GM12875 (cell line): ENCODE results near the gene PPM1E.
"Not testable (repeated sequence)": the region's sequence is repeated elsewhere in the genome, so short reads cannot be mapped to it uniquely, and the experiment has no call there.

Experiments used
- H3K4me3 ChIP-seq: one replicate; pipeline ENCODE4 v1.5.1; 2011; ENCODE audit warnings: low read depth, low read length, control low read depth
- CTCF ChIP-seq: IDR thresholded peaks from 2 replicates; pipeline ENCODE4 v1.5.1; 2011; ENCODE audit warnings: low read depth, mild to moderate bottlenecking, control low read depth, inconsistent platforms, low read length, moderate library complexity, borderline replicate concordance; ENCODE audit not compliant: insufficient read depth

Gene PPM1E

GRCh38 chr17:58730937-58731336 lies 24.7 kb upstream of the PPM1E start:
- H3K4me3 ChIP-seq = no peak overlapping the region
- TF ChIP-seq CTCF = no peak

- no peak for TF ChIP-seq CTCF
- H3K4me3 ChIP-seq = no peak overlapping the region
Observed at GRCh38 chr17:58734040-58734439, 21.6 kb upstream of the PPM1E start.

- no peak for TF ChIP-seq CTCF
- no peak overlapping the region for H3K4me3 ChIP-seq
Observed at GRCh38 chr17:58734811-58735210, 20.8 kb upstream of the PPM1E start.

GRCh38 chr17:58741121-58741625 lies 14.5 kb upstream of the PPM1E start:
- no peak for TF ChIP-seq CTCF

DNA sequence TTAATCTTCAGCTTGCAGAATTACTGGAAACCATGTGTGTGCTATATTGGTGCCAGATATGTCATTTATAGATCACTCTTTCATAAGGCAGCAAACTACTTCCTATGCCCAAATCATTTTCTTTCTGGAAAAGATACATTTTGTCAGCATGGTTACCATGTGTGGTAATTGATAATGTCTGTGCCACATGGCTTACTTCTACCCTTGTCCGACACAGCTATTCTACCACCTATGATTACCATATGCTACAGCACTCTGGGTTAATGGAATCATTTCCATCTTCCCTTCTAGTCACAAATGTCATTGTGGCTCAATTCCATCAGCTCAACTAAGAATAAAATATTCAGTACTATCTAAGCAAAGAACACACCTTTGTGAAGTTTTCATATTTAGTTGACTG lies 8.0 kb upstream of the PPM1E start:
- TF ChIP-seq CTCF = no peak
- no peak overlapping the region for H3K4me3 ChIP-seq

More at GRCh38 chr17:58741121-58741625, 14.5 kb upstream of the PPM1E start:
- H3K4me3 ChIP-seq = no peak overlapping the region

- H3K4me3 ChIP-seq = not testable (repeated sequence)
Observed at GRCh38 chr17:58749627-58750026, 6.0 kb upstream of the PPM1E start.

GRCh38 chr17:58753026-58753425 lies 2.6 kb upstream of the PPM1E start:
- no peak overlapping the region for H3K4me3 ChIP-seq
- no peak for TF ChIP-seq CTCF

GRCh38 chr17:58755269-58755576 lies 431 bp upstream of the PPM1E start:
- H3K4me3 ChIP-seq = peak overlapping the region; percentile 55
- TF ChIP-seq CTCF = no peak
